Psoas muscle (tissue), 8 donors: ENCODE measurements around the gene SMYD3. TPM values are rescaled to one million over a fixed set of nuclear protein-coding genes. Genes with fewer than 3 reads are reported as not detected.

ENCODE experiments used
- ATAC-seq, 4 donors: fragments of 200-7000 bp; cut with Tn5 transposase; one replicate each; pipeline ENCODE4 v1.9.1; 2020; ENCODE audit warnings: moderate library complexity in 3 of 4, mild to moderate bottlenecking in 2 of 4
- DNase-seq, 2 donors: peaks; one replicate each; pipeline ENCODE4 v3.0.0-alpha.2; 2020
- H3K27ac ChIP-seq: fragments of 200-600 bp; one replicate; pipeline ENCODE4 v1.8.0; 2022
- H3K27me3 ChIP-seq, 3 donors: fragments of 200-600 bp in 1 of 3; one replicate each; pipeline versions ENCODE4 v1.6.1 to v1.8.0; 2013 to 2022; ENCODE audit warnings: low read length in 2 of 3, mild to moderate bottlenecking in 2 of 3, moderate library complexity in 1 of 3; ENCODE audit not compliant: insufficient read depth in 3 of 3
- H3K36me3 ChIP-seq, 2 donors: fragments of 200-600 bp in 1 of 2; one replicate each; pipeline versions ENCODE4 v1.6.1 to v1.8.0; 2013 to 2022; ENCODE audit warnings: low read depth in 1 of 2, mild to moderate bottlenecking in 1 of 2, moderate library complexity in 1 of 2; ENCODE audit not compliant: insufficient read depth in 1 of 2
- H3K4me1 ChIP-seq: fragments of 200-600 bp; one replicate; pipeline ENCODE4 v1.8.0; 2022
- H3K4me3 ChIP-seq: fragments of 200-600 bp; one replicate; pipeline ENCODE4 v1.8.0; 2022; ENCODE audit warnings: mild to moderate bottlenecking
- H3K9me3 ChIP-seq: fragments of 200-600 bp; one replicate; pipeline ENCODE4 v1.8.0; 2022
- CTCF ChIP-seq: fragments of 200-600 bp; IDR thresholded peaks from one replicate; pipeline ENCODE4 v1.8.0; 2022; ENCODE audit warnings: antibody characterized with exemption
- WGBS, 3 donors: extraction: QIAGEN DNeasy Blood & Tissue Kit; methylation state at CpG; one replicate each; pipeline versions ENCODE4 v1.1.6 to v1.1.7; 2013; 5-methylcytosine and 5-hydroxymethylcytosine counted together
- intact Hi-C, 2 donors: fragments of 100-400 bp; cut with DNase I; formaldehyde crosslinking; loops; one replicate each; pipeline versions ENCODE4 v1.11.0 to v1.14.2; 2022
- polyA plus RNA-seq, 3 donors: library from polyadenylated mRNA; stranded (reverse); fragments of 200-250 nt; gene quantifications; one replicate each; pipeline ENCODE4 v1.2.3, GENCODE V29; 2013
- total RNA-seq, 4 donors: library from RNA; stranded (reverse); fragmentation: NEBNext Ultra II Directional in 2 of 4; extraction: Animal tissue kit (Norgen Biotek cat#: 25700) in 2 of 4; gene quantifications; one replicate each; pipeline versions ENCODE4 v1.2.1 to v1.2.4, GENCODE V29; 2021 to 2023
- donor health status: healthy with polysubstance abuse.
- donor health status: DM: no; HTN: no; CAD: no; lungs with moderate emphysema.
- donor health status: Bipolar disorder and iron deficiency.
- donor health status: healthy.
- donor health status: DM: yes; HTN: yes; CAD: no.
- donor health status: DM: no; HTN: no; CAD: no.
- donor health status: DM: no; HTN: no; CAD: no.
- donor health status: DM: yes; HTN: yes; CAD: no.

SMYD3 gene
- total and polyA plus RNA-seq, 7 donors = 2.9 to 6.4 (median 4.9) TPM

- Histone ChIP-seq H3K27ac (no peak overlapping the region), H3K4me1 (no peaks in the 10 kb centered on the region), H3K36me3 (no peaks in the 10 kb centered on the region), H3K27me3 (no peaks in the 10 kb centered on the region), H3K4me3 (no peak overlapping the region), H3K9me3 (no peaks in the 10 kb centered on the region)
- intact Hi-C loops = no loop called here
- WGBS, 3 donors = 61 to 74% (median 63%) methylated on average over 8 of the region's 8 CpGs
- ATAC-seq (no peak), DNase-seq (no peak)
- no peak for TF ChIP-seq CTCF
These were observed 634.6 kb downstream of the SMYD3 start for GRCh38 chr1:245872475-245872874.

GRCh38 chr1:245871915-245872314, 635.2 kb downstream of the SMYD3 start:
- 74 to 91% (median 79%) methylated on average over 4 of the region's 4 CpGs for WGBS, 3 donors
- ATAC-seq = no peak
- no peaks in the 10 kb centered on the region for H3K9me3 ChIP-seq
- no peaks in the 10 kb centered on the region for H3K36me3 ChIP-seq
- TF ChIP-seq CTCF = no peak
- H3K4me3 ChIP-seq = no peak overlapping the region
- H3K27ac ChIP-seq = no peak overlapping the region
- no peaks in the 10 kb centered on the region for H3K4me1 ChIP-seq
- no peaks in the 10 kb centered on the region for H3K27me3 ChIP-seq
- intact Hi-C loops = no loop called here
- DNase-seq = no peak

- Histone ChIP-seq H3K36me3 (no peaks in the 10 kb centered on the region), H3K4me1 (no peaks in the 10 kb centered on the region), H3K27me3 (no peaks in the 10 kb centered on the region), H3K27ac (no peak overlapping the region), H3K4me3 (no peak overlapping the region), H3K9me3 (no peaks in the 10 kb centered on the region)
- DNase-seq (no peak), ATAC-seq (no peak)
- intact Hi-C loops = no loop called here
- TF ChIP-seq CTCF = no peak
- 60 to 73% (median 62%) methylated on average over 2 of the region's 2 CpGs for WGBS, 3 donors
These were observed 635.9 kb downstream of the SMYD3 start for GRCh38 chr1:245871191-245871590.

- Histone ChIP-seq H3K4me1 (no peaks in the 10 kb centered on the region), H3K36me3 (no peaks in the 10 kb centered on the region), H3K9me3 (no peaks in the 10 kb centered on the region), H3K27me3 (no peaks in the 10 kb centered on the region), H3K4me3 (no peak overlapping the region), H3K27ac (no peak overlapping the region)
- no peak for TF ChIP-seq CTCF
- no peak for DNase-seq
- no peak for ATAC-seq
- intact Hi-C loops = no loop called here
- 82 to 91% (median 89%) methylated on average over 6 of the region's 6 CpGs for WGBS, 3 donors
These were observed 636.4 kb downstream of the SMYD3 start for GRCh38 chr1:245870698-245871097.

GRCh38 chr1:245869847-245870246, 637.2 kb downstream of the SMYD3 start:
- H3K27ac ChIP-seq = no peak overlapping the region
- no peak overlapping the region for H3K4me3 ChIP-seq
- H3K9me3 ChIP-seq = no peaks in the 10 kb centered on the region
- H3K4me1 ChIP-seq = no peaks in the 10 kb centered on the region
- no peaks in the 10 kb centered on the region for H3K36me3 ChIP-seq
- DNase-seq = no peak
- WGBS, 3 donors = 86 to 91% (median 89%) methylated on average over 7 of the region's 7 CpGs
- intact Hi-C loops = no loop called here
- H3K27me3 ChIP-seq = no peaks in the 10 kb centered on the region
- TF ChIP-seq CTCF = no peak
- no peak for ATAC-seq
